HG02885 (cell line): ENCODE data around the gene OR2F2.

ENCODE experiments used
- ATAC-seq: cut with Tn5 transposase; IDR thresholded peaks from one replicate; pipeline ENCODE4 v1.9.1; 2021; ENCODE audit warnings: mild to moderate bottlenecking; ENCODE audit not compliant: unreplicated experiment, poor library complexity

Gene OR2F2

DNA sequence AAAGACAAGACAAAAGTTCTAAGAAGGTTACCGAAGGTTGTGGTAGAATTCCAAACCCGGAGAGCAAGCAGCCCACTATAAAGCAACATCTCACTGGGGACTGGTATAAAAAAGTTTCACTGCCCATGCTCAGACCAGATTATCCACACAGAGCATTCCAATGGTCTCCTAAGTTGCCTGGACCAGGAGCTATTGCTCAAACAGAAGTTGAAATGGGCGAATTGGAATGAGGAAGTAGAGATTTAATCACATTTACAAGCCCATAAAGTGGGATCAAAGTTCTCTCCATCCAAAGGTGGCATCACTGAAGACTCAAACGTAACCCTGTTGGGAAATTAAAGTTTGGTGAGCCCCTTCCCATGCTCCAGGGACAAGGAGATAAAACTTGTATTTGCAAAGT, 39.4 kb downstream of the OR2F2 start:
- ATAC-seq, result no peak

DNA sequence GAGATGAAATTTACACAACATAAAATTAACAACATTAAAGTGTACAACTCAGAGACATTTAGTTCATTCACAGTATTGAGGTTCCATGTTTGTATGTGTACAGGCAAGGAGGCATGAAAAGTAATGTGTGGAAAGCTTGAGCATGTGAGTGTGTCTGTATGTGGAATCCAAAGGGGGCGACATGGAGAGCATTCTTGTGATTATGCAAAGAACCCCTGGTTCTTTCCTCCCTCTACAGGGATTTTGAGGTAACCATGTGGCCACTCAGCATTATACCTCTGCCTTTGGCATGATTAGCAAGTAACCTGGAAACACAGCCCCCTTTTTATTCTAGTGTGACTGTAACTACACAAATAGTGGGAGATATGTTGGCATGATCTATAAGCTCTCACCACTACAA, 40.6 kb downstream of the OR2F2 start:
- ATAC-seq, result no peak

GRCh38 chr7:143978585-143978984, 43.6 kb downstream of the OR2F2 start:
- no peak for ATAC-seq

DNA sequence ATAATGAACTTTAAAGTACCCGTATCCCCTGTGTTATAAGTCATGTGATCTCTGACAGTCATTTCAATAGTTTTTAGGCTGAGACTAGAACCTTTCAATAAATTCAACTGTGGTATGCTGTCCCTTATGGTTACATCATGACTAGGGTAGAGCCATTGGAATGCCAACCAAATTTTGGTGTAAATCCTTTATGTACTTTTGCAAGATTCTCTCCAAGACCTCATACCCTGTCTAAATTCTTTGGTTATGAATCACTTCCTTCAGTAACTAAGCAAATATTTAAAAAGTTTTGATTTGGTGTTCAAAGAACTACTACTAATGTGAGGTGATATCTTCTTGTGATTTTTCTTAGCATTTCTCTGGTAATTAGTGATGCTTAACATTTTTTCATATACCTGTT, 44.3 kb downstream of the OR2F2 start:
- ATAC-seq, result no peak

DNA sequence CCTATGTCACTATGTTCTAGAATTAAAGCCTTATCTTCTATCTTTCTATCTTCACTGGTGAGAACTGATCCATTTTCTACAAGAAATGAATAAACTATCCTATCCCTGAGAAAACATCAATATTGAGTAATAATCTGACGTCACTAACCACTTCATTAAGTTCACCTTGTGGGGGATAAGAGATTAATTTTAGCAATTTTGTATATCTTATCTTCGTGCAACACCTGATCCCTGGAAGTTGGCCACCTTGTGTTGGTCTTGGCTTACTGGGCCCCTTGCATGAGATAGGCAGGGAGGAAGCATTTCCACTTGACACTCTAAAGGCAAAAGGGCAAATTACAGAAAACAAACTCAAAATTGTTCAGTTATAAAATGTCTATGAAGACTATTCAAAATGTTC, 45.0 kb downstream of the OR2F2 start:
- ATAC-seq, result no peak

GRCh38 chr7:143980746-143981510, 45.9 kb downstream of the OR2F2 start:
- ATAC-seq, result no peak

- ATAC-seq, result no peak
These were observed 48.9 kb downstream of the OR2F2 start for GRCh38 chr7:143983960-143984359.
